ENCODE measurements around the gene AHDC1.

The AHDC1 gene

DNA sequence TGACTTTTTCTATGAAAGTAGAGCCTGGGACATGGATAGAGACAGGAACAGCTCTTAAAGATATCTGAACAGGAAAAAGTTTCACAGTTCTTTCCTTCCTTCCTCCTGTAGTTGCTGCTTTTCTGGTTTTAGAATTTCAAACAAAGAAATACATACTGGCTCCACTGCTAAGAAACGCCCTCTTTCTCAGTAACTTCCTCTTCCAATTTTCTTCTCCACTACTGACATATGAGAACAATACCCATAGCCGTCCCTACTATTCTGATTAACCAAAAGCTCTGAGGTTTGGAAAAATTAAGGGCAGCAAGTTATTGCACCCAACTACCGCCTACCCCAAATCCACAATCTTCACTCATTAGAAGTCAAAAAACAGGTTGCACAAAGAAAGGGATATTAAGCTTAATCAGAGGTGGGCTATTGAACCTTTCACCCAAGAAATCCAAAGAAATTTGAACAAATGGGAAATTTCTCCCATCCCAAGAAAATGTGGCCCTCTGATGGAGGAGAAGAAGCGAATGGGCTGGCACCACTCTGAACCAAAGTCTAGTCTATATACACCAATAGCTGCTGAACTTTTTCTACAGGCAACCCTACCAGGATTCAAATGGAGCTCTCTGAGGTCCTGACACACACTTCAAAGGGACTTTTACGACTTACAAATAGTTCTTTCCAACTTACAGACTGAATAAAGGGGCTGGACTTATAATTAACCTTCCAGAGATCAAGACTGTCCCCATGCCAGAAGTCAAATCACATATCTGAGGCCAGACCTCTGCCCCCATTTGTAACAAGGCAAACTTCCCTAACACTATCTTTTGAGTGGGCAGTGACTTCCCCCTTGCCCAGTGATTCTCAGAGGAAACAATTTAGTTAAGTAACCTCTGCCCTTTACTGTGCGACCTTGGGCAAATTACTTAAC lies 115.7 kb downstream of the AHDC1 start:
- DNase-seq (ENCODE audit: low read depth), result no peak

- DNase-seq (ENCODE audit: low read depth), result no peak
Measured at GRCh38 chr1:27485363-27485762, 118.6 kb downstream of the AHDC1 start.
